ENCODE results near the gene TSHZ1.

DNA sequence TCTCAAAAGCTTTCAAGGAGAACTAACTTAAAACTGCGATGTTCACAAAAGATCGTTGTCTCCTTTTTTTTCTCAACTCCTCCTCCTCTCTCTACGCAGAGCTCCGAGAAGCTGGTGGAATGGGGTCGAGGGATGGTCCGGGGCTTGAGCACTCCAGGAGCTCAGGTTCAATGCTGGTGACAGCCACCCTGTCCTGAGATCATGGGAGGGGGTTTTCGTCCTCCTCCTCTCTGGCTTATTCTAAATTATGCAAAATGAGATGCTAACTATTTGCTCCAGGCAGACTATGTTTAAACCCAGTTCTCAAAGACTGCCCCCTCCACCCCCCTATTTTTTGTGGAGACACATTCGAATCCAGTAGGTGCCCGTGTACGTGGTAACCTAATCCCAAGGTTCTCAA, 11.8 kb downstream of the TSHZ1 start:
- no peak for TF ChIP-seq POLR2A (IDR thresholded peaks at IDR 0.05)
- TF ChIP-seq, protein P1, sequence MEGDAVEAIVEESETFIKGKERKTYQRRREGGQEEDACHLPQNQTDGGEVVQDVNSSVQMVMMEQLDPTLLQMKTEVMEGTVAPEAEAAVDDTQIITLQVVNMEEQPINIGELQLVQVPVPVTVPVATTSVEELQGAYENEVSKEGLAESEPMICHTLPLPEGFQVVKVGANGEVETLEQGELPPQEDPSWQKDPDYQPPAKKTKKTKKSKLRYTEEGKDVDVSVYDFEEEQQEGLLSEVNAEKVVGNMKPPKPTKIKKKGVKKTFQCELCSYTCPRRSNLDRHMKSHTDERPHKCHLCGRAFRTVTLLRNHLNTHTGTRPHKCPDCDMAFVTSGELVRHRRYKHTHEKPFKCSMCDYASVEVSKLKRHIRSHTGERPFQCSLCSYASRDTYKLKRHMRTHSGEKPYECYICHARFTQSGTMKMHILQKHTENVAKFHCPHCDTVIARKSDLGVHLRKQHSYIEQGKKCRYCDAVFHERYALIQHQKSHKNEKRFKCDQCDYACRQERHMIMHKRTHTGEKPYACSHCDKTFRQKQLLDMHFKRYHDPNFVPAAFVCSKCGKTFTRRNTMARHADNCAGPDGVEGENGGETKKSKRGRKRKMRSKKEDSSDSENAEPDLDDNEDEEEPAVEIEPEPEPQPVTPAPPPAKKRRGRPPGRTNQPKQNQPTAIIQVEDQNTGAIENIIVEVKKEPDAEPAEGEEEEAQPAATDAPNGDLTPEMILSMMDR (IDR thresholded peaks at IDR 0.05): no peak
- TF ChIP-seq EP300 (IDR thresholded peaks at IDR 0.05): no peak

All from gastroesophageal sphincter (tissue), 3 donors.